NCI-H1436 (cell line): ENCODE measurements around the gene CELSR2.

ENCODE experiments used
- DNase-seq: peaks from one replicate; lab custom pipeline; 2025; lab: John Stamatoyannopoulos, UW

Gene CELSR2

GRCh38 chr1:109252167-109252892 is 3.0 kb downstream of the CELSR2 start:
- DNase-seq: no peak

GRCh38 chr1:109252893-109253802 is 3.8 kb downstream of the CELSR2 start:
- DNase-seq: peak; percentile 24

DNA sequence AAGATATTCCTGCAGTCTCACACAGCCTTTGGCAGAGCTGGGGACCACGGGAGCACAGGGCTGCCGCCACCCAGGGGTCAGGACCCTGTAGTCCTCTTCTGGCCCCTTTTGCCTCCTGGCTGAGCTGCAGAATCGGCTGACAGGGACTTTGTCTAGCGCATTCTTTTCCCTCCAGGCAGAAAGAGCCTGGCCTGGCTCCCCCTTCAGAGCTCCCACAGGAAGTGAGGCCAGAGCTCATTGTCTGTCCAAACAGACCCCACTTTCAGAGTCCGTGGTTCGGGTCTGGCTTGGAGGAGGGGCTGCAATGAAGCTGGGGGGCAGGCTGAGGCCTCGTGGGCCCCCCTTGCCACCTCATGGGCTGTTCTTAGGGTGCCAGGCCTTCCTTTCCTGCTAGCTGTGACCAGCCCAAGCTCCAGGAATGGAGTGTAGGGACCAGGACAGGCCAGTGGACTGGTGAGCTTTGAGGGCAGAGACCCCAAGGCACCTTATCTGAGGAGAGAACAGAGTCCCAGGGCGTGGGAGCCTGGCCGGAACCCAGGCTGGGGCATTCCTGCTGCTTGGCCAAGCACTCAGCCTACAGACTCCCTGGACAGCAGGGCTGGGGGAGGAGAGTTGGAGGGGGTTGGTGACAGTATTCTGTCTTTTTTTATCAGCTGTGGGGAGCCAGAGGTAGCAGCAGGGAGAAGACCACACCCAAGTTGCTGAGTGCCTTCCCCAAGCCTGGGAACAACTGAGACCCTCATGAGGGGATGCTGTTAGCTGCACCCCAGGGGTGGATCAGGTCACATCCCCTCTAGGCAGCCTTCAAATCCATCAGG is 4.7 kb downstream of the CELSR2 start:
- no peak for DNase-seq

GRCh38 chr1:109254621-109255096 is 5.3 kb downstream of the CELSR2 start:
- no peak for DNase-seq

- DNase-seq: no peak
Measured at GRCh38 chr1:109255097-109255651, 5.8 kb downstream of the CELSR2 start.

DNA sequence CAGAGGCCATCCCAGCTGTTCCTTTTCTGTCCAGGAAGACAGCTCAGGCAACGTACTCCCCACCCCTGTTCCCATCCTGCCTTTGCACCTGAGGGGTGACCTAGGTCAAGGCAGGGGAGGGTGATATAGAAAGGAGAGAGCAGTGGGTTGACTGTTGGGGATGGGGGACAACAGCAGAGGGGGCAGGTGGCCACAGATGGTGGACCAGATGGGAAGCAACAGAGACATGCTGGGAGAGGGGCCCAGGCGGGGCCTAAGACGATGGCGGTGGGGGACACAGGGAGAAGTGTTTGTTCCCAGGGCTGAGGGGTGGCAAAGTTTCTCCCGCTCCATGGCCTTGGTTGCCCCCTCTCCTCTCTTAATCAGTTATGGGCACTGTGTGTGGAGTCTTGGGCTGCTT is 6.3 kb downstream of the CELSR2 start:
- no peak for DNase-seq

DNA sequence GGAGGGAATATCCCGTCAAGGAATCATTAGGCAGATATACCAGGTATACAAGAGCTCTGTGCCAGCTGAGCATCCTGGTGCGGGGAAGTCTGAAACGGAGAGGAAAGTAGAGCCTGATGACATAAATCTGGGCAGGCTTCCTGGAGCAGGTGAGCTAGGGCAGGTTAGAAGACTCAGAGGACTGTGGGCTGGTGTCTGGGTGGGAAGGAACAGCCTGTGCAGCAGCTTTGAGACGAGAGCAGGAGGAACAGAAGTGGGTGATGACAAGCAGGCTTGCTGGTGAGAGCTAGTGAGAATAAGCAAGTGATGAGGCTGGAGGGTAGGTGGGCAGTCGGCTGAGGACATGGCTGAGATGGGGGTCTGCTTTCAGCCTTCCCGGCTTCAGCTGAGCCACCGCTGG is 6.7 kb downstream of the CELSR2 start:
- no peak for DNase-seq

DNA sequence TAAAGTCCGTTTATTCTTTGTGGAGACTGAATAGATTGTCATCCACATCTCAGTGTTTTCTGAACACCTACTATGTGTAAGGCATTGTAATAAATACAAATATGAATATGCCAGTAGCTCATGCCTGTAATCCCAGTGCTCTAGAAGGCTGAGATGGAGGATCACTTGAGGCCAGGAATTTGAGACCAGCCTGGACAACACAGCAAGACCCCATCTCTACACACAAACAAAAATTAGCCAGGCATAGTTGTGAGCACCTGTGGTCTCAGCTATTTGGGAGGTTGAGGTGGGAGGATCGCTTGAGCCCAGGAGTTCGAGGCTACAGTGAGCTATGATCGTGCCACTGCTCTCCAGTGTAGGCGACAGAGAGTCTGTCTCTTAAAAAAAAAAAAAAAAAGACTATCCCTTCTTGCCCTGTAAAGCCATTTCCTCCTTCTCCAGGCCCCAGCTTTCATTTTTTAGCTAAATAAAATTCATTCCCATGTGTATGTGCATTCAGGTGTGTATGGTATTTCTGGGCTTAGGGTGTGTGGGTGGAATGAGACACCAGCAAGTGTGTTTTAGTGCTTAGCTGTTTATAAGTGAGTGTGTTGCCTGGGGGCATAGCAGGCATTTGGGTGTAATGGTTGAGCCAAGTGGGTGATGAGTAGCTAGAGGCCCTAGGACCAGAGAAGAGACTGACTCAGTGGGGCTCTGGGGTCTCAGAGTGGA is 7.8 kb downstream of the CELSR2 start:
- DNase-seq: no peak

- no peak for DNase-seq
Measured at GRCh38 chr1:109257682-109258421, 8.5 kb downstream of the CELSR2 start.

GRCh38 chr1:109258481-109259466 is 9.4 kb downstream of the CELSR2 start:
- no peak for DNase-seq

- DNase-seq: no peak
Measured at GRCh38 chr1:109259674-109260557, 10.6 kb downstream of the CELSR2 start.

GRCh38 chr1:109261006-109261405 is 11.7 kb downstream of the CELSR2 start:
- DNase-seq: no peak

DNA sequence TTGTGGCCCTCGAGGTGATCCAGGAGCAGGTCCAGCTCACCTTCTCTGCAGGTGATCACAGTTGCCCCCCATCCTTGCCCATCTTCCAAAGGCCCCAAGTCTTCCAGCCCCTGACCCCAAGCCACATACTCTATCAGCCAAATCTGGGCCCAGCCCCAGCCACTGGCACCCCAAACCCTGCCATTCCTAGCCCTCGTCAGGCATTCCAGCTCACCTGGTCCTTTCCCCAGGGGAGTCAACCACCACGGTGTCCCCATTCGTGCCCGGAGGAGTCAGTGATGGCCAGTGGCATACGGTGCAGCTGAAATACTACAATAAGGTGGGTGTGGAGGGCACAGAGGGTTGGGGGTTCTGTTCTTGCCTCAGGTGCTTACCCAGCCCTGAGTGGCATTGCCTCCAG is 12.2 kb downstream of the CELSR2 start:
- no peak for DNase-seq

GRCh38 chr1:109262231-109263055 is 13.1 kb downstream of the CELSR2 start:
- no peak for DNase-seq

GRCh38 chr1:109263234-109263596 is 13.9 kb downstream of the CELSR2 start:
- peak; percentile 27 for DNase-seq

GRCh38 chr1:109263597-109264378 is 14.4 kb downstream of the CELSR2 start:
- DNase-seq: peak; percentile 28

DNA sequence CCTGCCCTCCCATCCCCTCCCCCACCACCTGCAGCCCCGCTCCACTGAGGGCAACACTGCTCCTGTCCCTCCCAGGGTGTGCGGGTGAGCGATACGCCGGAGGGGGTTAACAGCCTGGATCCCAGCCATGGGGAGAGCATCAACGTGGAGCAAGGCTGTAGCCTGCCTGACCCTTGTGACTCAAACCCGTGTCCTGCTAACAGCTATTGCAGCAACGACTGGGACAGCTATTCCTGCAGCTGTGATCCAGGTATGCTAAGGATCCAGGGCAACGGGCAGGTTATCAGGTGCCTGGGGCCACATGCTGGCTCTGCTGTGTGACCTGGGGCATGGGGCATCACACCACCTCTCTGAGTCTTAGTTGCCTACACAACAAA is 15.0 kb downstream of the CELSR2 start:
- DNase-seq: no peak
